PFSK-1 (cell line): ENCODE measurements around the gene TBC1D22A.

Experiments used
- POLR2AphosphoS5 ChIP-seq: IDR thresholded peaks from 2 replicates; pipeline ENCODE4 v1.6.1; 2012; ENCODE audit warnings: low read depth, mild to moderate bottlenecking, control low read depth, low read length, moderate library complexity
- REST ChIP-seq, 2 experiments: IDR thresholded peaks; 2 replicates each; pipeline versions ENCODE4 v1.6.1 to v1.8.0; 2011 to 2012; ENCODE audit warnings: low read depth in 2 of 2, low read length in 2 of 2, control low read depth in 1 of 2, inconsistent platforms in 1 of 2, mild to moderate bottlenecking in 1 of 2, moderate library complexity in 1 of 2; ENCODE audit not compliant: insufficient read depth in 1 of 2
- SIN3A ChIP-seq: IDR thresholded peaks from 2 replicates; pipeline ENCODE4 v1.6.1; 2012; ENCODE audit warnings: mild to moderate bottlenecking, low read length, moderate library complexity, borderline replicate concordance; ENCODE audit not compliant: insufficient read depth

GRCh38 chr22:46962406-46962805 lies 200.0 kb downstream of the TBC1D22A start:
- TF ChIP-seq POLR2AphosphoS5 = no peak
- TF ChIP-seq REST (IDR thresholded peaks at IDR 0.05; ENCODE audit: insufficient read depth in 1 of 2, low read depth in 2 of 2, low read length in 2 of 2) = no peak
- no peak for TF ChIP-seq SIN3A
